Measurements from ENCODE around the gene COL25A1.

The COL25A1 gene

GRCh38 chr4:108811486-108811885, 491.0 kb downstream of the COL25A1 start:
- DNase-seq (ENCODE audit: low spot score), result no peak

GRCh38 chr4:108810087-108810486, 492.4 kb downstream of the COL25A1 start:
- no peak for DNase-seq (ENCODE audit: low spot score)

DNA sequence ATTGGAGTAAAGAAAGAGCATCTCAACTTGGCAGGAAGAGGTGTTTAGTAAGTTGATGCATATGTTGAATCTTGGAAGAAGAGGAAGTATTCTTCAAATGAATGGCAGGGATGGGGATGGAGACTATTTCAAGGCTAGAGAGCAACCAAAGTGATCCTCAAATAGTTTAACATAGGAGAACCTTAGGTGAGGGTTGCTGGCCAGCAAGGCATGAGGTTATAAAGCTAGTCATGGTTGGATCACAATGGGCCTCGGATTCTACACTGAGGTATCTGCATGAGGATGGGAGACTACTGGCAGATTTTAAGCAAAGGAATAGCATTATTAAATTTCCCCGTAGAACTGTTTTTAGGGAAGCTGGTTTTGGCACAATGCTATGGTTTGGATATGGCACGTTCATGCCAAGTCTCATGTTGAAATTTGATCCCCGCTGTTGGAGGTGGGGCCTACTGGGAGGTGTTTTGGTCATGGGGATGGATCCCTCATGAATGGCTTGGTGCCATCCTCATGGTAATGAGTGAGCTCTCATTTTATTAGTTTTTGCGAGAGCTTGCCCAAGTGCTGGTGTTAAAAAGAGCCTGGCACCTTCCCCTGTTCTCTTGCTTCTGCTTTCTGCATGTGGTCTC, 497.7 kb downstream of the COL25A1 start:
- DNase-seq (ENCODE audit: low spot score), result no peak

- DNase-seq (ENCODE audit: low spot score), result no peak
Measured at GRCh38 chr4:108799306-108799705, 503.2 kb downstream of the COL25A1 start.

DNA sequence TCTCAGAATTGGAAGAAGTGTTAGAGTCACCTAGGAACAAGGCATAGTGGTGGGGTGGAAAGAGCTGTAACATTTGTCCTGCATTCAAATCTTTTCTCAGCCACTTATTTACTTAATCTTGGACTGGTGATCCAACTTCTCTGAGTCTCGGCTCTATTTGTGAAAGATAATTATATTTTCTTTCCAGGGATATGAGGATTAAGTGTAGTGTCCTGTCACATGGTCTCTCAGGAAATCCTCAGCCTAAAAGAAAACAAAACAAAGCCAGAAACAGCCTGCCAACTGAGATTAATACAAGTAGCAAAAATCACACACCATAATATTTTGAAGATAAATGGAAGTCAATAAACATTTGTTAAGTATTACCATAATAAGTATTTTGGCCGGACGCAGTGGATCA, 506.3 kb downstream of the COL25A1 start:
- DNase-seq (ENCODE audit: low spot score), result no peak

DNA sequence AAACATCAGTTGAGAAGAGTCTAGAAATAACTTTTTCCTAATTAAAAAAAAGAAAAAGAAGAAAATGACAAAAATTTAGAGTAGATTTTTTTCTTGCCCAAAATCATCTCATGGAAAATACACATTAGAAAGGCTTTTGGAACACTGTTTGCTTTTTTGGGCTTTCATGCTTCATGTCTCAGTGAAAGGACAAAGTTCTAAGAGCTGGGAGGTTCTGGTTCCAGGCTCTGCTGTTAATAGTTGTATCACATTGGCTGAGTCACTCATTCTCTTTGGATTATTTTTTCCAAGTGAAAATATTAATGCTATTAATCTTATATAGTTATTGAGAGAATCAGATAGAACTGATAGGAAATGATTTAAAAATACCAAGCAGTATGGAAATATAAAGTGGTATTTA, 506.7 kb downstream of the COL25A1 start:
- no peak for DNase-seq (ENCODE audit: low spot score)

DNA sequence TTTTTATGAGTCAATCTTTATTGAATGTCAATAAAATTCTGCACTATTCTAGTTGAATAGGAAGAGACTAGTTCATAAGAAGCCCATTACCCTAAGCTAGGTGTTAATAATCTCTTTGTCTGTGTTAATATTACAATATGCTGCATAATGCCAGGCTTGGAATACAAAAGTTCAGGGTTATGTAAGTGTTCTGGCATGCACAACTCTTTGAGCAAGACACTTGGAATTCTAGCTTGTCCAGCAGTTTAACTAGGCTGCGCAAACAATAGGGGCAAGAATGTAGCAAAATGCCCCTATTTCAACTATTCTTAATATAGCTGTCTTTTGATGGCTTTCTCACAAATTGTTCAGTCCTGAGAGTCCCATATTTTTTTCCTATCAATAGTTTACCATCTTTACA, 508.3 kb downstream of the COL25A1 start:
- DNase-seq (ENCODE audit: low spot score), result no peak

- no peak for DNase-seq (ENCODE audit: low spot score)
Measured at GRCh38 chr4:108793415-108793814, 509.0 kb downstream of the COL25A1 start.

DNA sequence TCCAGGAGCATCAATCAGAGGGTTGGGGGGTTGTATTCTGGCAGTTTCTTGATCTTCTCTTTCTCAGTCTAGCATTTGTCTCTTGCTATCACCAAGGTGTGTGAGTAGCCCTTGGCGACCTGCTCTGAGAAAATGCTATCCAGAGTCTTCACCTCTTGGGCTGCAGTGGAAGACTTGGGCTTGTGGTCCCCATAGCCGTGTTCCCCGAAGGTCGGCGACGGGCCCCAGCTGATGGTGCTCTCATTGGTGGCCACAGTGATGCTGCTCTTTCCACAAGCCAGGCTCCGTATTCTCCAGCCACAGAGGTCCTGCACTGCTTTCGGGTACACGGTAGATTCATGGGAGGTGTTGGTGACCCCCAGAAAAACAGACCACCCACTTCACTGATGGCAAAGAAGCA, 513.7 kb downstream of the COL25A1 start:
- DNase-seq (ENCODE audit: low spot score), result no peak

- no peak for DNase-seq (ENCODE audit: low spot score)
Measured at GRCh38 chr4:108787724-108788123, 514.7 kb downstream of the COL25A1 start.

GRCh38 chr4:108787106-108787505, 515.4 kb downstream of the COL25A1 start:
- no peak for DNase-seq (ENCODE audit: low spot score)

- no peak for DNase-seq (ENCODE audit: low spot score)
Measured at GRCh38 chr4:108786351-108786750, 516.1 kb downstream of the COL25A1 start.

GRCh38 chr4:108783665-108784463, 518.6 kb downstream of the COL25A1 start:
- no peak for DNase-seq (ENCODE audit: low spot score)

- DNase-seq (ENCODE audit: low spot score), result no peak
Measured at GRCh38 chr4:108779958-108780357, 522.5 kb downstream of the COL25A1 start.

- DNase-seq (ENCODE audit: low spot score), result no peak
Measured at GRCh38 chr4:108777388-108777787, 525.1 kb downstream of the COL25A1 start.

GRCh38 chr4:108775921-108776320, 526.5 kb downstream of the COL25A1 start:
- no peak for DNase-seq (ENCODE audit: low spot score)

DNA sequence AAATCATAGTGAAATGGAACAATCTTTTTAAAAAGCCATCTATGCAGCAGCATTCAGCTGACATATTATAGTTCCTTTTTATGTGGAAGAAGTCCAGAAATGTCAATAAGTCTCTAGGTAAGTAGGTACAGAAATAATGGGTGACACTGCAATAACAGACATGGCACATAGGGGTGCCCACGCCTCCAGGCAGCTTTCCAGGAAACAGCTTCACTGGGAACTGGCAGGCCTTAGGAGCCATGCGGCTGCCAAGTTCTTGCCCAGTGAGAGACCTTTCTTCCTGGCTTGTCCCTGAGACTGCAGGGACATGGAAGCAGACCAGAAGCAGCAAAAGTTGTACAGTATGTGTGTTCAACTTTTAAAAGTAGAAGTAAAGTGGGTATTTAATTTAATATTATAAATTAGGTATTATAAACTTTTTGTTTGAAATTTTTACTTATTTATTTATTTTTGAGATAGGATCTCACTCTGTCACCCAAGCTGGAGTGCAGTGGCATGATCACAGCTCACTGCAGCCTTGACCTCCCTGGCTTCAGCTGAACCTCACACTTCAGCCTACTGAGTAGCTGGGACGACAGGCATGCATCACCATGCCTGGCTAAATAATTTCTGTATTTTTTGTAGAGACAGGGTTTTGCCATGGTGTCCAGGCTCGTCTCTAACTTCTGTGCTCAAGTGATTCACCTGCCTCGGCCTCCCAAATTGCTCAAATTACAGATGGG, 527.5 kb downstream of the COL25A1 start:
- DNase-seq (ENCODE audit: low spot score), result peak; percentile 68

- DNase-seq (ENCODE audit: low spot score), result no peak
Measured at GRCh38 chr4:108772402-108772801, 530.1 kb downstream of the COL25A1 start.

DNA sequence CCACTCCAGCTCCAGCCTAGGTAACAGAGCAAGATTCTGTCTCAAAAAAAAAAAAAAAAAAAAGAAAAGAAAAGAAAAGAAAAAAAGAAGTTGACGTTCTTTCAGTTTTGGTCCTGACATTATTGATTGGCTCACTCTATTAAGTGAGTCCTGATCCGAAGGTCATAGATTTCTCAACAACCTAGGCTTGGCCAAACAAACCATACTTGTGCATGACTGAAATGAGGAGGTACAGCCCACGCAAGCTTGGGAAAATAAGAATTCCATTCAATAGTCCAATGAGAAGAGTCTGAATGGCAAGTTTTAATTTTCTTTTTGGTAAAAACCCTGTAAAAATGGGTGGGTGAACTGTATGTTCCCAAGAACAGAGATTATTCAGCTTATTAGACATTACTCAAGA, 536.4 kb downstream of the COL25A1 start:
- no peak for DNase-seq (ENCODE audit: low spot score)

GRCh38 chr4:108763986-108764385, 538.5 kb downstream of the COL25A1 start:
- no peak for DNase-seq (ENCODE audit: low spot score)

DNA sequence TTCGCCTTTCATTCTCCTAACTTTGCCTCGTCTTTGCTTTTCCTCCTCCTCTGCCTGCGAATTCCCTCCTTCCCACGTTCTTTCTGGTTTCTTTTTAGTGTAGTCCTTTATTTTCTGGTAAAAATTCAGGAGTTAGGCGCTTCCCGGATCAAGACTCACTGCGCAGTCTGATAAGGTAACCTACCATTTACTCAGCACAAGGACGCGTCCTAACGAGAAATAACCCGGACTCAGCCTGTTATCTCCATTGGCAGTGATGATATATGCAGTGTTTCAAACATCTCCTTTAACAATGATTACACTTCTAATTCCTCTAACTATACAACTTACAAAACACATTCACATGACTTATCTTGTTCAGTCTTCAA, 539.2 kb downstream of the COL25A1 start:
- DNase-seq (ENCODE audit: low spot score), result no peak

GRCh38 chr4:108762559-108763225, 539.8 kb downstream of the COL25A1 start, which contains the start of gene ETNPPL:
ETNPPL (minus strand) TSS chr4:108763053; CDS start chr4:108762898, 155 bp downstream.
- no peak for DNase-seq (ENCODE audit: low spot score)
